HepG2 (cell line): ENCODE data around the gene SLC25A23. TPM values are rescaled to one million over a fixed set of nuclear protein-coding genes. Genes with fewer than 3 reads are reported as not detected.
A peak's percentile ranks its signal among the peaks of the same experiment; 100 is the strongest.

Experiments used
- ATAC-seq: fragments of 200-7000 bp; cut with Tn5 transposase; 3 replicates; pipeline ENCODE4 v1.9.1; 2020; ENCODE audit warnings: mild to moderate bottlenecking, moderate library complexity
- BruUV-seq: library from RNA; stranded (reverse); fragments of 400-500 nt; replicated peaks from 2 replicates; lab custom pipeline; 2021; lab: Mats Ljungman, UMichigan
- CTCF ChIA-PET: fragments of 300-600 bp; formaldehyde crosslinking; extraction: SDS; loops from one replicate; lab custom pipeline; 2021; ENCODE audit warnings: low total read pairs, inconsistent platforms, low intra/inter-chr PET ratio; lab: Yijun Ruan, JAX
- POLR2A ChIA-PET: fragments of 350-600 bp; sonication (Branson Sonifier 250); formaldehyde crosslinking; loops from one replicate; lab custom pipeline; 2020; ENCODE audit warnings: antibody characterized with exemption, inconsistent platforms; lab: Yijun Ruan, JAX
- DNase-seq: peaks from one replicate; pipeline ENCODE4 v3.0.0-alpha.2; 2015; ENCODE audit warnings: low spot score
- FAIRE-seq: peaks from 3 replicates; lab custom pipeline; 2011; peaks lifted over from hg19 to GRCh38; lab: Jason Lieb, UNC
- H2AFZ ChIP-seq: one replicate; pipeline ENCODE4 v1.6.1; 2011; ENCODE audit warnings: low read length, inconsistent platforms
- H3K27ac ChIP-seq: fragments of 300-600 bp; 3 replicates; pipeline ENCODE4 v1.8.0; 2011; ENCODE audit warnings: mixed run types, mild to moderate bottlenecking, mixed read lengths, low read length, inconsistent platforms; ENCODE audit not compliant: insufficient read depth; ENCODE audit errors: extremely low read length
- H3K27me3 ChIP-seq, 2 experiments: fragments of 200-600 bp in 1 of 2; 2 replicates in 1 of 2; 3 replicates in 1 of 2; pipeline versions ENCODE4 v1.6.0 to v1.8.0; 2011; ENCODE audit warnings: low read length in 2 of 2, mild to moderate bottlenecking in 2 of 2, moderate library complexity in 2 of 2, inconsistent platforms in 1 of 2; ENCODE audit not compliant: insufficient read depth in 2 of 2, control insufficient read depth in 1 of 2
- H3K36me3 ChIP-seq, 2 experiments: fragments of 200-600 bp in 1 of 2; replicated peaks in 1 of 2; 2 replicates in 1 of 2; 3 replicates in 1 of 2; pipeline versions ENCODE4 v1.5.1 to v1.8.0; 2011; ENCODE audit warnings: low read length in 2 of 2, inconsistent platforms in 1 of 2; ENCODE audit not compliant: insufficient read depth in 2 of 2, control insufficient read depth in 1 of 2
- H3K4me1 ChIP-seq: 2 replicates; pipeline ENCODE4 v1.5.1; 2012; ENCODE audit warnings: low read length, inconsistent platforms; ENCODE audit not compliant: insufficient read depth
- H3K4me2 ChIP-seq: 2 replicates; pipeline ENCODE4 v1.6.0; 2011; ENCODE audit warnings: low read depth, low read length, inconsistent platforms
- H3K4me3 ChIP-seq, 3 experiments: fragments of 200-600 bp in 1 of 3; sonication (generic), shearing (Covaris generic) in 1 of 3; replicated peaks in 1 of 3; 2 replicates each; pipeline ENCODE4 v1.5.1; 2011 to 2016; ENCODE audit warnings: low read length in 3 of 3, inconsistent platforms in 2 of 3, low read depth in 2 of 3, mild to moderate bottlenecking in 2 of 3, control low read depth in 1 of 3, mixed read lengths in 1 of 3; ENCODE audit not compliant: insufficient read depth in 1 of 3
- H3K79me2 ChIP-seq: one replicate; pipeline ENCODE4 v1.6.1; 2011; ENCODE audit warnings: low read length, inconsistent platforms; ENCODE audit not compliant: insufficient read depth
- H3K9ac ChIP-seq: 2 replicates; pipeline ENCODE4 v1.6.0; 2011; ENCODE audit warnings: mild to moderate bottlenecking, low read depth, low read length, inconsistent platforms; ENCODE audit not compliant: insufficient read depth
- H3K9me3 ChIP-seq: 2 replicates; pipeline ENCODE4 v1.5.1; 2012; ENCODE audit warnings: mild to moderate bottlenecking, low read length
- H4K20me1 ChIP-seq: 2 replicates; pipeline ENCODE4 v1.6.0; 2011; ENCODE audit warnings: inconsistent platforms, mild to moderate bottlenecking, low read length, moderate library complexity; ENCODE audit not compliant: insufficient read depth
- AGO2 ChIP-seq: fragments of 200-400 bp; formaldehyde crosslinking; optimal IDR thresholded peaks from 2 replicates; pipeline ENCODE3; 2017; ENCODE audit warnings: mild to moderate bottlenecking, low read depth, low read length, moderate library complexity
- DMAP1 ChIP-seq: IDR thresholded peaks from 2 replicates; pipeline ENCODE4 v1.6.1; 2016
- FLYWCH1 ChIP-seq: sonication (generic); formaldehyde crosslinking; IDR thresholded peaks from 2 replicates; pipeline ENCODE4 v1.8.1; 2023; ENCODE audit warnings: mild to moderate bottlenecking, missing genetic modification reagents
- RBM39 ChIP-seq: fragments of 200-400 bp; formaldehyde crosslinking; IDR thresholded peaks from one replicate; pipeline ENCODE4 v1.6.1; 2018; ENCODE audit warnings: antibody characterized with exemption, mild to moderate bottlenecking, low read depth, low read length; ENCODE audit not compliant: poor library complexity, severe bottlenecking
- ZFAT ChIP-seq: sonication (generic); formaldehyde crosslinking; conservative IDR thresholded peaks from 2 replicates; pipeline ENCODE4 v1.8.1; 2023; ENCODE audit warnings: missing genetic modification reagents, inconsistent platforms
- ZFP36L1 ChIP-seq: sonication (generic); formaldehyde crosslinking; IDR thresholded peaks from 2 replicates; pipeline ENCODE4 v1.8.0; 2022; ENCODE audit warnings: mild to moderate bottlenecking, missing genetic modification reagents, moderate library complexity
- ZNF253 ChIP-seq: sonication (generic); formaldehyde crosslinking; IDR thresholded peaks from 2 replicates; pipeline ENCODE4 v1.8.0; 2022; ENCODE audit warnings: mild to moderate bottlenecking, missing genetic modification reagents, borderline replicate concordance
- WGBS: methylation state at CpG from one replicate; pipeline ENCODE4 v1.1.6; 2017; ENCODE audit warnings: low lambda C conversion rate; 5-methylcytosine and 5-hydroxymethylcytosine counted together
- in situ Hi-C: cut with HindIII; loops from 2 replicates; pipeline ENCODE4 v1.10.0; 2017; ENCODE audit warnings: low pct_unique_long_range_greater_than_20kb; ENCODE audit not compliant: extremely low pct_ligation_motif_present
- intact Hi-C: fragments of 100-400 bp; cut with micrococcal nuclease; formaldehyde crosslinking; loops from one replicate; pipeline ENCODE4 v1.10.0; 2022; ENCODE audit not compliant: unreplicated experiment
- polyA plus RNA-seq, 8 experiments: library from polyadenylated mRNA; depleted of rRNA in 3 of 8; stranded (reverse) in 7 of 8; unstranded in 1 of 8; fragments of >200 nt; fragmentation: Illumina TruSeq in 4 of 8; extraction: Trizol in 4 of 8; gene quantifications; 2 replicates each; pipeline versions ENCODE4 v1.2.1 to v1.2.3, GENCODE V29; 2011 to 2016; ENCODE audit warnings: low read depth in 4 of 8, missing spikeins in 1 of 8, mixed read lengths in 1 of 8; ENCODE audit not compliant: insufficient read depth in 1 of 8
- total RNA-seq, 5 experiments: library from RNA; depleted of rRNA; stranded (reverse); fragments of >200 nt; fragmentation: Illumina TruSeq; extraction: Trizol; gene quantifications; 2 replicates each; pipeline ENCODE4 v1.2.3, GENCODE V29; 2016; ENCODE audit warnings: low read depth in 1 of 5
- TF ChIP-seq, protein P1 (sequence below): sonication (generic); formaldehyde crosslinking; IDR thresholded peaks from 2 replicates; pipeline ENCODE4 v1.4.0; 2020; ENCODE audit warnings: missing genetic modification reagents
- TF ChIP-seq, protein P2 (sequence below): sonication (generic); formaldehyde crosslinking; IDR thresholded peaks from 2 replicates; pipeline ENCODE4 v1.5.0; 2020; ENCODE audit warnings: mild to moderate bottlenecking, missing genetic modification reagents, moderate library complexity

SLC25A23 gene
- total and polyA plus RNA-seq, 2 of the 13 experiments (the other 11 are each of a cell fraction or from before 2014, with no cell fraction given), result 12.4 to 15.2 TPM

DNA sequence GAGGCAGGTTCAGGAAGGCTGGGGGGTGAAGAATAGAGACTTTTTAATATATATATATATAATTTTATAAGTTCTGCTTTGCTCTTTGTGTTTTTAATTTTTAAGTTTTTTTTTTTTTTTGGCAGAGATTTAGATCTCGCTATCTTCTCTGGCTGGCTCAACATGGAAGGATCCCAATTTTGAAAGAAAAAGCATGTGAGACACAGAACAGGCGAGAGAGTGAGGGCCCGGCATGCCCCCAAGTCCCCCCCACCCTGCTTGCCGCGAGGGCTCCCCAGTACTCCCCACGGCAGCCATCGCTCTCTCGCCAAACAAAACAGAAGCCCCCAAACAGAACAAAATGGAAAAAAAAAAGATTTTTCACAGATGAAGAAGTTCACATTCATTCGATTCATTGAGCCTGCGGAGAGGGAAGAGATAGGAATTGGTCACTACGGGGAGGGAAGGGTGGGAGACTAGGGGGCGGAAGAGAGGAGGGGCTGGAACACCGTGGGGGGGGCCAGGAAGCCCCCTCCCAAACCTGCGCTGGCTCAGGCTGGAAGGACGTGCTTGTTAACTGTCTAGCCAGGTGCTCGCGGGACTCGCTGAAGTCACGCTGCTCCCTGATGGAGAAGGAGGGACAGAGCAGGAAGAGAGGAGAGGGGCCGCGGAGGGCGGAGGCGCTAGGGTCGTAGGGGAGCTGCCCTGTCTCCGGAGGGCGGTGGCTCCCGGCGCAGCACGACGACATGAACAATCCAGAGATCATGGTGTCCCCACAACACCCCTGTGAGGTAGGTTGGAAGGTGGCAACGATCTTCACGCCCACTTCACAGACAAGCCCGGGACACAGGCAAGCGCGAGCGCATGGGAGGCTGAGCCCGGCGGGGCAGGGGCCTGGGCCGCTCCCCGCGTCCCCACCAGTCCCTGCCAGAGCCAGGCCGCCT lies 45.6 kb downstream of the SLC25A23 start:
- ChIA-PET CTCF (no interaction called here), POLR2A (no interaction called here)
- no peak overlapping the region for H3K4me2 ChIP-seq
- no peak overlapping the region for H3K27ac ChIP-seq
- no peaks in the 10 kb centered on the region for H3K4me1 ChIP-seq
- in situ Hi-C loops, result no loop called here
- peaks cover 13% of the 10 kb centered on the region; the same call in 1 of the 2 replicates for H4K20me1 ChIP-seq
- ATAC-seq (no peak), DNase-seq (no peak), FAIRE-seq (no peak)
- H3K36me3 ChIP-seq, result peaks cover 25 to 52% of the 10 kb centered on the region in 2 experiments; a peak in 4 of 5 replicates
- 96% methylated on average over 40 of the region's 42 CpGs for WGBS
- H3K9ac ChIP-seq, result no peak overlapping the region
- no peak overlapping the region for H3K4me3 ChIP-seq
- peaks cover 1% of the 10 kb centered on the region for H3K79me2 ChIP-seq
- TF ChIP-seq ZFP36L1 (no peak), AGO2 (peak; percentile 44), ZNF253 (CRISPR knock-in tag) (no peak), FLYWCH1 (CRISPR knock-in tag) (no peak), RBM39 (peak; percentile 14), DMAP1 (no peak), ZFAT (CRISPR knock-in tag) (no peak)
- TF ChIP-seq, protein P1, sequence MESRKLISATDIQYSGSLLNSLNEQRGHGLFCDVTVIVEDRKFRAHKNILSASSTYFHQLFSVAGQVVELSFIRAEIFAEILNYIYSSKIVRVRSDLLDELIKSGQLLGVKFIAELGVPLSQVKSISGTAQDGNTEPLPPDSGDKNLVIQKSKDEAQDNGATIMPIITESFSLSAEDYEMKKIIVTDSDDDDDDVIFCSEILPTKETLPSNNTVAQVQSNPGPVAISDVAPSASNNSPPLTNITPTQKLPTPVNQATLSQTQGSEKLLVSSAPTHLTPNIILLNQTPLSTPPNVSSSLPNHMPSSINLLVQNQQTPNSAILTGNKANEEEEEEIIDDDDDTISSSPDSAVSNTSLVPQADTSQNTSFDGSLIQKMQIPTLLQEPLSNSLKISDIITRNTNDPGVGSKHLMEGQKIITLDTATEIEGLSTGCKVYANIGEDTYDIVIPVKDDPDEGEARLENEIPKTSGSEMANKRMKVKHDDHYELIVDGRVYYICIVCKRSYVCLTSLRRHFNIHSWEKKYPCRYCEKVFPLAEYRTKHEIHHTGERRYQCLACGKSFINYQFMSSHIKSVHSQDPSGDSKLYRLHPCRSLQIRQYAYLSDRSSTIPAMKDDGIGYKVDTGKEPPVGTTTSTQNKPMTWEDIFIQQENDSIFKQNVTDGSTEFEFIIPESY (CRISPR knock-in tag), result peak; percentile 92
- TF ChIP-seq, protein P2, sequence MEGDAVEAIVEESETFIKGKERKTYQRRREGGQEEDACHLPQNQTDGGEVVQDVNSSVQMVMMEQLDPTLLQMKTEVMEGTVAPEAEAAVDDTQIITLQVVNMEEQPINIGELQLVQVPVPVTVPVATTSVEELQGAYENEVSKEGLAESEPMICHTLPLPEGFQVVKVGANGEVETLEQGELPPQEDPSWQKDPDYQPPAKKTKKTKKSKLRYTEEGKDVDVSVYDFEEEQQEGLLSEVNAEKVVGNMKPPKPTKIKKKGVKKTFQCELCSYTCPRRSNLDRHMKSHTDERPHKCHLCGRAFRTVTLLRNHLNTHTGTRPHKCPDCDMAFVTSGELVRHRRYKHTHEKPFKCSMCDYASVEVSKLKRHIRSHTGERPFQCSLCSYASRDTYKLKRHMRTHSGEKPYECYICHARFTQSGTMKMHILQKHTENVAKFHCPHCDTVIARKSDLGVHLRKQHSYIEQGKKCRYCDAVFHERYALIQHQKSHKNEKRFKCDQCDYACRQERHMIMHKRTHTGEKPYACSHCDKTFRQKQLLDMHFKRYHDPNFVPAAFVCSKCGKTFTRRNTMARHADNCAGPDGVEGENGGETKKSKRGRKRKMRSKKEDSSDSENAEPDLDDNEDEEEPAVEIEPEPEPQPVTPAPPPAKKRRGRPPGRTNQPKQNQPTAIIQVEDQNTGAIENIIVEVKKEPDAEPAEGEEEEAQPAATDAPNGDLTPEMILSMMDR (CRISPR knock-in tag), result 0 out of 2 replicates have a peak, but pooled peaks have one; percentile 11
- no peak overlapping the region for H2AFZ ChIP-seq
- H3K27me3 ChIP-seq, result no peaks in the 10 kb centered on the region
- intact Hi-C loops, result no loop called here
- BruUV-seq, result TSS peak; percentile 49
- no peaks in the 10 kb centered on the region for H3K9me3 ChIP-seq
